NCI-H2227 (cell line): ENCODE measurements around the gene SRP72.
"Not testable (repeated sequence)": the region's sequence is repeated elsewhere in the genome, so short reads cannot be mapped to it uniquely, and the experiment has no call there.

Experiments
- DNase-seq: peaks from one replicate; lab custom pipeline; 2025; ENCODE audit not compliant: unreplicated experiment; lab: John Stamatoyannopoulos, UW

Gene SRP72

DNA sequence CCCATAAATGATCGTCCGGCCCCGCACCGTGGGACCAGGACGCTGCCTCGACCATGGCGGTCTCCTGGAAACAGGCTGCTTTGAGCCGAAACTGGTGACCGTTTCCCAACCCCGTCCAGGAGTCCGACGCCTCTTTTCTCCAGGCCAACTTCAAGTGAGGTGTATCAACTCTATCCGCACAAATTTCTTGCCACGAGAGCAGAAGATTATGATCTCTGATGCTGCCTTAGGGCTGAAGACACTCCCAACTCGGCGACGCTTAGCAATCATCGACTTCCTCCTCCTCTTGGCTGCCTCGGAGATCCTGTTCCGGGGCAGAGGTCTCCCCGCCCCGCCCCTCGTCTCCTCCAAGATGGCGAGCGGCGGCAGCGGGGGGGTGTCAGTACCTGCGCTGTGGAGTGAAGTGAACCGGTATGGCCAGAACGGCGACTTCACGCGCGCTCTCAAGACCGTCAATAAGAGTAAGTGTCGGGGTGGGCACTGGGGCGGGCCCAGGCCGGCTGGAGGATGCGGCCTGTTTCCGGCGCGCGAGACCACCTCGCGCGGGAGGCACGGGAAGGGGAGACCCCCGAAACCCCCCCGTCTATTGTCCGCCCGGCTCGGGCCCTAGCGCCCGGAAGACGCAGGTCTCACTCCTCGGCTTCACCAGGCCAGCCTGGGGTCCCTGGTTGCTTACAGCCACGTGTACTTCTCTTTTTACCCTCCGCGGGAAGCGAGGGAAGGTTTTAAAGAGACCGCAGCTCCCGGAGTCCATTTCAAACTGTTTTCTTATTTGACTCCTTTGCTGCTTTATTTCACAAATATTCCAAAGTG lies at the start of gene SRP72:
SRP72 (plus strand) TSS at position 334 of the 813 bp plus-strand sequence; CDS start at position 353, 19 bp downstream.
- DNase-seq: peak; percentile 84

DNA sequence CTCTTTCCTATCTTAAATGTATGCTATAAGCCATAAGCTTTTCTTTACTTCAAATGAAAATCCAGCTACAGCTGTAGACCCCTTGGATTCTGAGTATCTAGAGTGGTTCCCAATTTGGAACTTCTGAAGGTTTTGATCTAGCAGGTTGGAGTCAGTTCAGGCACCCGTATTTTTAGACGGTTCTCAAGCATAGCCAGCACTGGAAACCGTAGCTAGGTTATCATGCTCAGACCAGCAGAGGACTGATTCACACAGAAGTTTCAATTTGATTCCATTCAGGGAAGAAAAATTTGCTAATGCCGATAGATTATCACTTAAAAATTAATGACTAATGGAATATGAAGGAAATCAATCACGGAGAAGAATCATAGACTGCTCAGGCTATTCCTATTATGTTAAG lies 43.2 kb upstream of the SRP72 start:
- DNase-seq: no peak

- peak; percentile 4 for DNase-seq
These were observed 42.5 kb upstream of the SRP72 start for GRCh38 chr4:56424697-56425514.

GRCh38 chr4:56425518-56425917 lies 41.9 kb upstream of the SRP72 start:
- DNase-seq: no peak

- no peak for DNase-seq
These were observed 41.1 kb upstream of the SRP72 start for GRCh38 chr4:56426273-56426672.

DNA sequence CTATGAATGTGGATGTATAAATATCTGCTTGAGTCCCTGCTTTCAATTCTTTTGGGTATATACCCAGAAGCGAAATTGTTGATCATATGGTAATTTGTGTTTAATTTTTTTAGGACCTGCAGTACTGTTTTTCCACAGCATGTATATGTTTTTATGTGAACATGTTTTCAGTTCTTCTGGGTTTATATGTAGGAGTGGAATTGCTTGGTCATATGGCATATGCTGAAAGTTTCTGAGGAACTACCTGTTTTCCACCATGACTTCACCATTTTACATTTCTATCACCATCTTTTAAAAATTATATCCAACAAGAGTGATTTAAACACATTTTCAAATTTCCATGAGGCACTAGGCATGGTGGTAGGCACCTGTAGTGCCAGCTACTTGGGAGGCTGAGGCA lies 40.2 kb upstream of the SRP72 start:
- no peak for DNase-seq

GRCh38 chr4:56430203-56430602 lies 37.2 kb upstream of the SRP72 start:
- no peak for DNase-seq

- DNase-seq: no peak
These were observed 34.1 kb upstream of the SRP72 start for GRCh38 chr4:56433280-56433679.

DNA sequence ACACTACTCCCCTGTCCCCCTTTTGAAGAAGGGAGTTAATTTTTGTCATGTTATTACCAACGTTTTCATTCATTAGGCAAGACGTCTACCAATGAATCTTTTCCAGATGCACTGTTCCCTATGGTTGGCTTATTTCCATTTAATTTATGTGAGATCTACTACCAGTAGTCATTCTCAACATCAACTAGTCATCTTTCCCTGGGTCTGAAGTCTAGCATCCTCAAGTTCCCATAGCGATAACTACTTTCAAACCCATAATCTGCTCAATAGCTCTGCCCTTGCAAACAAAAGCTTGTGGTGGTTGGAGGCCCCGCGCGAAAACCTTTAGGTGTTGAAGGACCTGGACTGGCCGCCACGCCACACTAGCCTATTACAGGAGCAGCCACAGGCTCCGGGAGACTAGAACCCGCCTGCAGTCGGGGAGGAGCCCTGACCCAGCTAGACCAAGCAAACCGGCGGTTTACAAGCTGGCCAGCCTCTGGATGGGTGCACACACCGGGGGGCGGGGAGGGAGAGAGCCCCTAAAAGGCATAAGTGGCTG lies 32.7 kb upstream of the SRP72 start:
- DNase-seq: peak; percentile 69

DNA sequence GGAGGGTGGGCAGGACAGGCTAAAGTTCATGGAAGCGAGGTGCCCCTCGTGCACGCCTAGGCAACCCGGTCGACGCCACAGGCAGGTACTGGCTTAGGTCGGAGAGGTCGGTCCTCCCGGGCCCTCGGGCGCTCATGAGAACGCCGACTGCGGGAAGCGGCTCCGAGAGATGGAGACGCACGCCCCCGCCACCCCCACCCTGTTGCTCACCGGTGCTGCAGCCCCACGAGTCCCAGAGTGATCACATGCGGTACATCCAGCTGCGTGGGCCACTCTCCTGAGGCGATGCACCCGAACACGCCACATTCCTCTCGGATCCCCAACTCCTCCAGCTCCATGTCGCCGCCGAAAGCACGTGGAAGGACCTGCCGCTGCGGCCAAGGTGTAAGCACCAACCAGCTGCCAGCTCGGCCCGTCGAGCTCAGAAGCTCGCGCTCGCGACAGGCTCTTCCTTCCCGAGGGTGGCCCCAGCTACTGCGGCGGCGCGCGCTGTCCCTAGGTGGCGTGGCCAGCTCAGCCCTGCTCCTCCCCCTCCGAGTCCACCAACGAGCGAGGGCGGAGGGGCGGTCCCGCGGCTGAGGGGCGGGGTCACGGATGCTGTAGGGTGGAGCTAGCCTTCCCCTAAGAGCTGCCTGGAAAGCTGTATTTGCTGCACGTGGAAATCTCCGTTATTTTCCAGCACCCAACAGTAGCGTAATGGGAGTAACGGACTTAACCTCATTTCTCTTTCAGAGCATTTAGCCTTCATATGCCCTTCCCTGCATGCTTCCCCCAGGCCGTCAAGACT lies 32.1 kb upstream of the SRP72 start, which contains the start of gene PPAT:
PPAT (minus strand) TSS at position 476 of the 787 bp plus-strand sequence; CDS start at position 338, 138 bp downstream.
- peak; percentile 96 for DNase-seq

GRCh38 chr4:56438766-56439165 lies 28.7 kb upstream of the SRP72 start:
- no peak for DNase-seq

DNA sequence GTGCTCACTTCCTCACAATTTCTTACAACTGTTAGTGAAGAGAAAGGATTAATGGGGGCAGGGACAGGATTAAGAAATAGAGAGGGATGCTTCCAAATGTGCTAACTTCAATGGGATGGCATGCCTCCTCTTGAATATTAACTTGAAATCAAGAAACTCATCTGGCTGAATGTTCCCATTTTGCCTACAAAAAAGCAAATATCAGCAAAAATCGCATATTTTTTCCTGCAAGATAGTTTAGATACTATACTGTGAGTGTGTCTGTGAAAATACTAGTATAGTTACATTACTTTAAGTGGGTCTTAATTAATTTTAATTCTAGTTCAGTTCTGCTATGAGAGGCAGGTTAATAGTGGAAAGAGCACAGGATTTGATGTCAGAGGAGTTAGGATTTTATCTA lies 26.4 kb upstream of the SRP72 start:
- DNase-seq: no peak

- no peak for DNase-seq
These were observed 22.7 kb upstream of the SRP72 start for GRCh38 chr4:56444719-56445118.

GRCh38 chr4:56445699-56446098 lies 21.7 kb upstream of the SRP72 start:
- DNase-seq: no peak

GRCh38 chr4:56448301-56448700 lies 19.1 kb upstream of the SRP72 start:
- DNase-seq: no peak

GRCh38 chr4:56449475-56449874 lies 17.9 kb upstream of the SRP72 start:
- DNase-seq: not testable (repeated sequence)

DNA sequence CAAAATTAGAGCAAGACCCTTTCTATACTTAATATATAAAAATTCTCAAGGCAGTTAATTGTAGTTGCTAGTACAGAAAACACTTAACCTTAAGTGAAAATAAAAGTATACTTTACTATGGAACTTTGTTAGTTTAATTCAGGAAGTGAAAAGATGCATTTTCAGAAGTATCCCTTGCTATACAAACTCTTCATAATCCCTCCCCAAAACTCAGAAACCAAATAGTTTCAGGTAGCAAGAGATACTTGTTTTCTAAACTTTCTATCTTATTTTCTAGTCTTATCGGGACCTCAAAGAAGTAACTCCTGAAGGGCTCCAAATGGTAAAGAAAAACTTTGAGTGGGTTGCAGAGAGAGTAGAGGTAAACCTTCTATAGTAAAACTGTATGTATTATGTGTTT lies 17.1 kb upstream of the SRP72 start:
- DNase-seq: no peak

GRCh38 chr4:56460085-56460484 lies 7.3 kb upstream of the SRP72 start:
- DNase-seq: no peak

DNA sequence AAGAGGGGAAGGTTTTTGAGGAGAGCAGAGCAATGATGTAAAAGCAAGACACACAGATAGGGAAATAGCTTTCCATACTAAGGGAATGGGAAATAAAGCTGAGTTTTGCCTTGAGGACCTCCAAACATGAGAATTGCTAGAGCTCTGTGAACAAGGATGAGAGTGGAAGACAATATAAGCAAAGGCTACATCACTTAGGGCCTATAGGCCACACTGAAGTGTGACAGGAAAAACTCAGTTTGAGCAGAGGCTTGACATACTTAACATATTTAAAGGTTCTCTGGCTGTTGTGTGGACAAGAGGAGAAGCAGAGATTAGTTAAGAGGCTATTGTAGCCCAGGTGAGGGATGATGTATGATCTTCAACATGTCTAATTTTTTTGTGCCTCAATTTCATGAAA lies 5.3 kb upstream of the SRP72 start:
- no peak for DNase-seq

GRCh38 chr4:56463711-56464110 lies 3.7 kb upstream of the SRP72 start:
- no peak for DNase-seq

GRCh38 chr4:56464581-56464980 lies 2.8 kb upstream of the SRP72 start:
- no peak for DNase-seq
